Endometrium (tissue), 2 donors: ENCODE data around the gene CDK11B.
"Not testable (repeated sequence)": the region's sequence is repeated elsewhere in the genome, so short reads cannot be mapped to it uniquely, and the experiment has no call there.

Source experiments
- FAIRE-seq: peaks from 2 replicates; lab custom pipeline; 2012; peaks lifted over from hg19 to GRCh38; lab: Jason Lieb, UNC
- donor health status: control.
- donor health status: control.

The CDK11B gene

GRCh38 chr1:1662392-1662791 lies 3.6 kb upstream of the CDK11B start:
- FAIRE-seq, result not testable (repeated sequence)

DNA sequence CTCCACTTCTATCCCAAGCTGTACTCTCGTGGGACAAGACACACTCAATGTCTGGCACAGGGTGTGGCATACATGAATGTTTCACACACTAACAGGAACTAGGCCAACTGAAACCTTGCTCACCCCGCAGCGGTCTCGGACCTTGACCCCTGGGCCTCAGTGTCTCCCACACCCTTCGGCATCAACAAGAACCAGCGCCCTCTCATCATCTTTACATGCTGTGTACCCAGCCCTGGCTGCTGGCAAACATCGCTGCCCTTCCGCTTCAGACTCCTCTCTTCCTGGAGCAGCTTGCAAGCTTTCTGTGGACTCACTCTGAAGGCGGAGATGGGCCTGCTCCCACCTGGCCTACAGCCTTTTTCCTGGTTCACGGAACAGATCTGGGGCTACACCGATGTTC lies 10.5 kb downstream of the CDK11B start:
- FAIRE-seq, result not testable (repeated sequence)

DNA sequence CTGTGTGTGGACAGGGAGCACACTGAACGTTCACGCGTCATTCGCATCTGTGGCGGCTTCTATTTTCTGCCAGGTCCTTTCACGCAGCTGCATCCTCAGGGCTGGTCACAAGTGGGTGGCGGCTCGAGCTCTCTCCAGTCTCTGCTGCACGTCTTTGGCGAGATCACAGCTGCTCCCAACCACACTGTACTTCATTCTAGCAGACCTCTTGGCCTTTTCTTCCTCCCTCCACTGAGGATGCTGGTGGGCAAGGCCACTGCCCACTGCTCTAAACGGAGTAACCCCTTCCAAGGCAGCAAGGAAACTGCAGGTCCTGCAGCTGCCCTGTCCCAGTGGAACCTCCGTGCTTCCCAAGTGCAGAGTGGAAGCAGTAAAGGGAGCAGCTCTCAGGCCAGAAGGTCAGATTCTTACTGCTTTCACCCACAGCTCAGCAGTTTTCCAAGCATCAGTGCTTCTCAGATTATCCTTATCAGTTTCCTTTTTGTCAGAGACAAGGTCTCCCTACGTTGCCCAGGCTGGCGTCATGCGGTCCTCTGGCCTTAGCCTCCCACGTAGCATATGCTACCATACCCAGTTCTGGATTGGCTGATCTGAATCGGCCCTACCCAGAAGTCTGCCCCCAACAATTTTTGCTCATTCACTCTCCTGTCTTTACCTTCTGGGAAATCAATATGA lies 11.1 kb downstream of the CDK11B start:
- FAIRE-seq, result not testable (repeated sequence)

DNA sequence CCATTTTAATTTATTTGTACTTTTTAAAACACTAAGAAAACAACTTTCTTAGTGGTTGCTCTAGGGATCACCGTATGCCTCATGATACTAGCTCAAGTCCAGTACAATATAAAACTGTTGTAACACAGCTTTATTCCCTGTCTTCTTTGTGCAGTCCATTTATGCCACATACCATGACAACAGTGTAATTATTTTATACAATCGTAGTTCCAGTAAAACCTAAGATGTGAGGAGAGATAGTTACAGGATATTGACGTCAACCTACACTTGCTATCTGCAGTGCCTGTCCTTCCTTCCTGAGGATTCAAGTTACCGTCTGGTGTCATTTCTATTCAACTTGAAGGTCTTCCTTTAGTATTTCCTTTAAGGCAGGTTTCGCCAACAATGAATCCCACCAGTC lies 12.5 kb downstream of the CDK11B start:
- not testable (repeated sequence) for FAIRE-seq

GRCh38 chr1:1640711-1641461 lies 17.9 kb downstream of the CDK11B start:
- not testable (repeated sequence) for FAIRE-seq

GRCh38 chr1:1640081-1640480 lies 18.7 kb downstream of the CDK11B start:
- FAIRE-seq, result not testable (repeated sequence)

DNA sequence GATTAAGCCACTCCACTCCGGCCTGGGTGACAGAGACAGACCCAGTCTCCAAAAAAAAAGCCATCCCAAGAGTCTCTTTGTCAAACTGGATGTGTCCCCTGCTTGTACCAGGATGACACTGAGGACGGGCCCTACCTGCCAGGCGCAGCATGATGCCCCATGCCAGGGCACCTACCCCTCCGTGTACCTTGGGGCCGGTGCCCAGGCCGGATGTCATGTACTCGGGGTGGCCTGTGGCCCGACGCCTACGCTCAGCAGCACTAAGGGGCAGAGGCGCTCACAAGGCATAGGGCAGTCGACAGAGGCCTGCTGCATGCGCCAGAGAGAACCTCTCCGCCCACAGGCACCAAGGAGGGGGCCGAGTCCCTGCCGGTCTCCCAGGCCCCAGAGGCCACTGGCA lies 19.4 kb downstream of the CDK11B start:
- not testable (repeated sequence) for FAIRE-seq

DNA sequence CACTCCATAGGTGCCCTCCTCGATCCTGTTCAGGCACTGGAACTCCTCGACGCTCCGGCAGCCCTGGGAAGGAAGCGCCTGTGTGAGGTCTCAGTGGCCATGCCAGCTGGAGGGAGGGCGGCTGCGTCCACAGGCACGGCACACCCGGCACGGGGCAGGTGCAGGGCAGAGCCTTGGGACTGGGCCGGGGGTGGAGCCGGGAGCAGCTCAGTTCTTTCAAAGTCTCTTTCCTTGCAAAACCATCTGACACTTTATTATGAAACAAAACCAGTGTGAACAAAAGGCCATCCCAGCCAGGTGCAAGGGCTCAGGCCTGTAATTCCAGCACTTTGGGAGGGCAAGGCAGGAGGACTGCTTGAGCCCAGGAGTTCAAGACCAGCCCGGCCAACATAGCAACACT lies 20.3 kb downstream of the CDK11B start:
- not testable (repeated sequence) for FAIRE-seq

GRCh38 chr1:1637479-1637875 lies 21.3 kb downstream of the CDK11B start:
- not testable (repeated sequence) for FAIRE-seq

- not testable (repeated sequence) for FAIRE-seq
Measured at GRCh38 chr1:1636621-1637478, 22.0 kb downstream of the CDK11B start.

DNA sequence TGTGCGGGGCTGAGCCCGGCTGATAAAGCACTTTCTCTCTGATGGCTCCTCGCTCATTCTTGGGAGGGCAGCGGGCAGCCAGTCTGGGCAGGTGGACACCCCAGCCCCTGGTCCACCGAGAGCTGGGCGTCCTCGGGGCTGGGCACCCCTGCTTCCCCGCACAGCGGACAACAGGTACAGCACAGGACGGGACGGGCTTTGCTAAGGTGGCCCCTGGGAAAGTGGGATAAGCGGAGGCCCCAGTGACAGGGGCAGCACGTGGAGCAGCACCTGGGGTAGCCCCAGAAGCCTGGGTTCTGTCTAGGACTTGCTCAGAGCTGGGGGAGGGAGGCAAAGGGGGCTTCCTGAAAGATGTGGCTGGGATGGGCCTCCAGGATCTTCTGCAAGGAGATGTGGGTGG lies 24.2 kb downstream of the CDK11B start:
- not testable (repeated sequence) for FAIRE-seq

DNA sequence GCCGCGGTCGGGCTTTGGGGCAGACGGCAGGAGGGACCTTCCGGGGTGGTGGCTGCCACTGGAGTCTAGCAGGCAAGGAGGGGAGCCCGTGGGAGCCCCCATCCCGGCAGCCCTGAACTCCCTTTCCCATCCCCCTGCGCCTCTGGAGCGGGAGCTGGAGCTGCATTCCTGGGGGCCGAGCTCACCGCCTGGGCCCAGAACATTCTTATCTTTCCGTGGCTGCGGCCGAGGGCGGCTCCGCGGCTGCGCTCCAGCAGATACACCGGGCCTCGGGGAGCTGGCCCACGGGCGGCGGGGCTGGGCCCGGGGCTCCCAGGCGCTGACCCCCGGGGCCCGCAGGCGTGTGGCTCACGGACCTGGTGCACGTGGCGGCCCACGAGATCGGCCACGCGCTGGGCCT lies 25.4 kb downstream of the CDK11B start:
- not testable (repeated sequence) for FAIRE-seq

GRCh38 chr1:1631782-1632420 lies 26.9 kb downstream of the CDK11B start, which contains the start of gene MMP23B:
Gene MMP23B (plus strand): TSS chr1:1632173. CDS start chr1:1632219, 46 bp downstream.
- no peak for FAIRE-seq

DNA sequence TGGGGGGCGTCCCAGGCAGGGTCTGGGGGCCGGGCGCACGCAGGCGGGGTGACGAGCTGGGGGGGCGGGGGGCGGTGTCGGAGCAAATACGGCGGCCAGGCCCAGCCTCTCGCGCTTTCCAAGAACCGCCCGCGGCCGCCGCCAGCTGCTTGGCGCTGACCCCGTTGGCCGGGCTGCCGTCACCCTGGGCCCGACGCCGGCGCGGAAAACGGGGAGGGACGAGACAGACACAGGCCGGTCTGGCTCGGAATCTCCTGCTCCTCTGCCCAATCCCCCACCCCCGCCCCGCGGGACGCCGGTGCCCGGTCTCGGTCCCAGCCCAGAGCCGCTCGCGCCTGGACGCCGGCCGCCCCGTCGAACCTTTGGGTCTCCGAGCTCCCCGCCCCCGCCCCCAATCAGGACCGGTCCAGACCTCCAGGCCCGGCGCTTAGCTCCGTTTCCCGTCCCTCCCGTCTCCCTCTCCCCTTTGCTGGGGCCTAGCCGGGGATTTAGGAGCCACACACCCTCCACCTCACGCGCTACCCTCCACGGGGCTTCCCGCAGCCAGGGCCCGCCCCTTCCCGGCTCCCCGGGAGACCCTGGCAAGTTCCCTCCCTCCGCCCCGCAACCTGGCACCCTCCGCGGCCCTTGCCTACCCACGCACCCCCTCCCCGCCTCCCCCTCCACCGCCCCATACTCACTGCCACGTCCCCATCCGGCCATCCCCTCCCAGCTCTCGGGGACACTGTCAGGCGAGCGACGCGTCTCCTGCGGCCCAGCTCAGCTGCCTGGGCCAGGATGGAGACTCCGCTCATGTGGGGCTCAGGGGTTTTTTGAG lies 27.6 kb downstream of the CDK11B start:
- no peak for FAIRE-seq

- no peak for FAIRE-seq
Measured at GRCh38 chr1:1630191-1630964, 28.4 kb downstream of the CDK11B start.

- no peak for FAIRE-seq
Measured at GRCh38 chr1:1629430-1630190, 29.2 kb downstream of the CDK11B start.

GRCh38 chr1:1628754-1629429 lies 29.9 kb downstream of the CDK11B start:
- no peak for FAIRE-seq

GRCh38 chr1:1627829-1628753 lies 30.7 kb downstream of the CDK11B start:
- no peak for FAIRE-seq
